ENCODE data around the gene EMCN.
"Not testable (repeated sequence)": the region's sequence is repeated elsewhere in the genome, so short reads cannot be mapped to it uniquely, and the experiment has no call there.

EMCN gene

GRCh38 chr4:100428051-100428450 lies 89.8 kb downstream of the EMCN start:
- Histone ChIP-seq H3K9ac (ENCODE audit: low read length) (no peak overlapping the region), H3K27me3 (ENCODE audit: control insufficient read depth in 1 of 2, insufficient read depth in 2 of 2, low read length in 2 of 2) (no peaks in the 10 kb centered on the region), H3K27ac (ENCODE audit: low read depth, low read length) (no peak overlapping the region), H3K9me3 (ENCODE audit: low read length) (no peaks in the 10 kb centered on the region), H3K36me3 (ENCODE audit: insufficient read depth, low read length) (no peaks in the 10 kb centered on the region), H3K4me3 (ENCODE audit: low read depth in 1 of 2, low read length in 2 of 2) (no peak overlapping the region), H3K4me1 (ENCODE audit: insufficient read depth, low read length) (no peaks in the 10 kb centered on the region)

- H3K36me3 ChIP-seq (ENCODE audit: insufficient read depth, low read length) = no peaks in the 10 kb centered on the region
- no peak overlapping the region for H3K4me3 ChIP-seq (ENCODE audit: low read depth in 1 of 2, low read length in 2 of 2)
- no peaks in the 10 kb centered on the region for H3K4me1 ChIP-seq (ENCODE audit: insufficient read depth, low read length)
- no peak overlapping the region for H3K9ac ChIP-seq (ENCODE audit: low read length)
- H3K27me3 ChIP-seq (ENCODE audit: control insufficient read depth in 1 of 2, insufficient read depth in 2 of 2, low read length in 2 of 2) = no peaks in the 10 kb centered on the region
- H3K27ac ChIP-seq (ENCODE audit: low read depth, low read length) = no peak overlapping the region
- H3K9me3 ChIP-seq (ENCODE audit: low read length) = no peaks in the 10 kb centered on the region
Measured at GRCh38 chr4:100424376-100424775, 93.4 kb downstream of the EMCN start.

GRCh38 chr4:100422894-100423293 lies 94.9 kb downstream of the EMCN start:
- Histone ChIP-seq H3K4me3 (ENCODE audit: low read depth in 1 of 2, low read length in 2 of 2) (no peak overlapping the region), H3K36me3 (ENCODE audit: insufficient read depth, low read length) (no peaks in the 10 kb centered on the region), H3K27ac (ENCODE audit: low read depth, low read length) (no peak overlapping the region), H3K9me3 (ENCODE audit: low read length) (no peaks in the 10 kb centered on the region), H3K9ac (ENCODE audit: low read length) (no peak overlapping the region), H3K4me1 (ENCODE audit: insufficient read depth, low read length) (no peaks in the 10 kb centered on the region), H3K27me3 (ENCODE audit: control insufficient read depth in 1 of 2, insufficient read depth in 2 of 2, low read length in 2 of 2) (no peaks in the 10 kb centered on the region)

- H3K9me3 ChIP-seq (ENCODE audit: low read length) = no peaks in the 10 kb centered on the region
- H3K4me3 ChIP-seq (ENCODE audit: low read depth in 1 of 2, low read length in 2 of 2) = no peak overlapping the region
- H3K36me3 ChIP-seq (ENCODE audit: insufficient read depth, low read length) = no peaks in the 10 kb centered on the region
- no peak overlapping the region for H3K9ac ChIP-seq (ENCODE audit: low read length)
- no peak overlapping the region for H3K27ac ChIP-seq (ENCODE audit: low read depth, low read length)
- H3K4me1 ChIP-seq (ENCODE audit: insufficient read depth, low read length) = no peaks in the 10 kb centered on the region
- no peaks in the 10 kb centered on the region for H3K27me3 ChIP-seq (ENCODE audit: control insufficient read depth in 1 of 2, insufficient read depth in 2 of 2, low read length in 2 of 2)
Measured at GRCh38 chr4:100421361-100421978, 96.4 kb downstream of the EMCN start.

DNA sequence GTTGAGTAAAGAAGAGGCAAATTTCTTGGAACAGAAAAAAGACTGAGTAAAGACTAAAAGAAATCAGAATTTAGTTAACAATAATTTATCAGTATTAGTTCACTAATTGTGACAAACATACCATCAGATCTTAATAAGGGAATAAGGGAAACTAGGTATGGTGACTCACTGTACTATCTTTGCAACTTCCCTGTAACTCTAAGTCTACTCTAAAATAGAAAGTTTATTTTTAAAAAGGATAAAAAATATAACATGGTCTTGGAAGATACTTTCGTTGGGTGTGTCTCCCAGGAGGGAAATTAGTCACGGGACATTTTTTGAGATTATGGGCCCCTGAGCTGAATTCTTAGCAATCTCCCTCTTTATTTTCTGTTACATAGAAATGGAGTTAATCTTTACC lies 97.3 kb downstream of the EMCN start:
- no peaks in the 10 kb centered on the region for H3K36me3 ChIP-seq (ENCODE audit: insufficient read depth, low read length)
- H3K4me1 ChIP-seq (ENCODE audit: insufficient read depth, low read length) = no peaks in the 10 kb centered on the region
- no peak overlapping the region for H3K9ac ChIP-seq (ENCODE audit: low read length)
- H3K27me3 ChIP-seq (ENCODE audit: control insufficient read depth in 1 of 2, insufficient read depth in 2 of 2, low read length in 2 of 2) = no peaks in the 10 kb centered on the region
- no peak overlapping the region for H3K27ac ChIP-seq (ENCODE audit: low read depth, low read length)
- H3K9me3 ChIP-seq (ENCODE audit: low read length) = no peaks in the 10 kb centered on the region
- H3K4me3 ChIP-seq (ENCODE audit: low read depth in 1 of 2, low read length in 2 of 2) = no peak overlapping the region

- Histone ChIP-seq H3K4me1 (ENCODE audit: insufficient read depth, low read length) (no peaks in the 10 kb centered on the region), H3K27me3 (ENCODE audit: control insufficient read depth in 1 of 2, insufficient read depth in 2 of 2, low read length in 2 of 2) (no peaks in the 10 kb centered on the region), H3K9me3 (ENCODE audit: low read length) (no peaks in the 10 kb centered on the region), H3K4me3 (ENCODE audit: low read depth in 1 of 2, low read length in 2 of 2) (no peak overlapping the region), H3K36me3 (ENCODE audit: insufficient read depth, low read length) (no peaks in the 10 kb centered on the region), H3K9ac (ENCODE audit: low read length) (no peak overlapping the region), H3K27ac (ENCODE audit: low read depth, low read length) (no peak overlapping the region)
Measured at GRCh38 chr4:100417565-100417964, 100.3 kb downstream of the EMCN start.

DNA sequence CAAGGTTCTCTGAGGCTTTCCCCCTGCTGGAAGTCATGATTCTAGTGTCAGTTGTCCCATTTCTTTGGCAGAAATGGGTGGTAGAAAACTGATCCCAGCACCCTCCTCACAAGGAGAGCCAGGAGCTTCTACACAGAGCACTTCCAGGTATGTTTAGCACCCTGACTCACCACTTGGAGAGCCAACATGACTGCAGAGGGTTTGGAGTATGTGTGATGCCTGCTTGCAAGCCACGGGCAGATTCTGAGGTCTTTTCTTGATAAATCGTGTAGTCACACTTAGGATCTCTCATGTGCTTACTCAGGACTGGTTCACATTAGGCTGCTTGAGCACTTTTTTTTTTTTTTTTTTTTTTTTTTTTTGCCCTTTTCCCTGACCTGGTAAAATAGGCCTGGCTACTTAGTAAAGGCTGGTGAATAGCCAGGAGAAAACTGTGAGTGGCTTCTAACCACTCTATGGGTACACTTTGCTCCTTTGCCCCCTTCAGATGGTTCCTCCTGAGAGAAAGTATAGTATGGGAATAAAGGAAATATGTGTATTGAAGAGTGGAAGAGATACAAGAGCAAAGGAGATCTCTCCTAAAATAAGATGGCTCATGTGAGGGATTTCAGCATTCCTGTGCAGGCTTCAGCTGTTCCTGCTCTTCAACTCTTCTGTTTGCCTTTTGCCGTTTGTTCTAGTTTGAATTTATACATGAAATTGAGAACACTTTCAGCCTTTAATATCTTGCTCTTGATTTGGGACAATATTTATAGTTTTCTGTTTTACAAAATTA lies 103.6 kb downstream of the EMCN start:
- H3K27ac ChIP-seq (ENCODE audit: low read depth, low read length) = no peak overlapping the region
- no peaks in the 10 kb centered on the region for H3K36me3 ChIP-seq (ENCODE audit: insufficient read depth, low read length)
- no peak overlapping the region for H3K9ac ChIP-seq (ENCODE audit: low read length)
- H3K4me3 ChIP-seq (ENCODE audit: low read depth in 1 of 2, low read length in 2 of 2) = no peak overlapping the region
- no peaks in the 10 kb centered on the region for H3K4me1 ChIP-seq (ENCODE audit: insufficient read depth, low read length)
- no peaks in the 10 kb centered on the region for H3K27me3 ChIP-seq (ENCODE audit: control insufficient read depth in 1 of 2, insufficient read depth in 2 of 2, low read length in 2 of 2)
- H3K9me3 ChIP-seq (ENCODE audit: low read length) = no peaks in the 10 kb centered on the region

- H3K36me3 ChIP-seq (ENCODE audit: insufficient read depth, low read length) = no peaks in the 10 kb centered on the region
- H3K9me3 ChIP-seq (ENCODE audit: low read length) = no peaks in the 10 kb centered on the region
- H3K27me3 ChIP-seq (ENCODE audit: control insufficient read depth in 1 of 2, insufficient read depth in 2 of 2, low read length in 2 of 2) = no peaks in the 10 kb centered on the region
- H3K9ac ChIP-seq (ENCODE audit: low read length) = no peak overlapping the region
- no peak overlapping the region for H3K27ac ChIP-seq (ENCODE audit: low read depth, low read length)
- H3K4me3 ChIP-seq (ENCODE audit: low read depth in 1 of 2, low read length in 2 of 2) = no peak overlapping the region
- no peaks in the 10 kb centered on the region for H3K4me1 ChIP-seq (ENCODE audit: insufficient read depth, low read length)
Measured at GRCh38 chr4:100391863-100392262, 126.0 kb downstream of the EMCN start.

- Histone ChIP-seq H3K36me3 (ENCODE audit: insufficient read depth, low read length) (no peaks in the 10 kb centered on the region), H3K27ac (ENCODE audit: low read depth, low read length) (no peak overlapping the region), H3K4me1 (ENCODE audit: insufficient read depth, low read length) (no peaks in the 10 kb centered on the region), H3K9me3 (ENCODE audit: low read length) (no peaks in the 10 kb centered on the region), H3K27me3 (ENCODE audit: control insufficient read depth in 1 of 2, insufficient read depth in 2 of 2, low read length in 2 of 2) (no peaks in the 10 kb centered on the region), H3K4me3 (ENCODE audit: low read depth in 1 of 2, low read length in 2 of 2) (no peak overlapping the region), H3K9ac (ENCODE audit: low read length) (no peak overlapping the region)
Measured at GRCh38 chr4:100391086-100391485, 126.7 kb downstream of the EMCN start.

- no peaks in the 10 kb centered on the region for H3K36me3 ChIP-seq (ENCODE audit: insufficient read depth, low read length)
- no peaks in the 10 kb centered on the region for H3K27me3 ChIP-seq (ENCODE audit: control insufficient read depth in 1 of 2, insufficient read depth in 2 of 2, low read length in 2 of 2)
- H3K9ac ChIP-seq (ENCODE audit: low read length) = no peak overlapping the region
- H3K9me3 ChIP-seq (ENCODE audit: low read length) = no peaks in the 10 kb centered on the region
- no peaks in the 10 kb centered on the region for H3K4me1 ChIP-seq (ENCODE audit: insufficient read depth, low read length)
- H3K27ac ChIP-seq (ENCODE audit: low read depth, low read length) = no peak overlapping the region
- no peak overlapping the region for H3K4me3 ChIP-seq (ENCODE audit: low read depth in 1 of 2, low read length in 2 of 2)
Measured at GRCh38 chr4:100386270-100386669, 131.6 kb downstream of the EMCN start.

GRCh38 chr4:100380401-100380800 lies 137.4 kb downstream of the EMCN start:
- H3K9ac ChIP-seq (ENCODE audit: low read length); H3K27me3 ChIP-seq (ENCODE audit: control insufficient read depth in 1 of 2, insufficient read depth in 2 of 2, low read length in 2 of 2); H3K36me3 ChIP-seq (ENCODE audit: insufficient read depth, low read length); H3K4me3 ChIP-seq (ENCODE audit: low read depth in 1 of 2, low read length in 2 of 2); H3K4me1 ChIP-seq (ENCODE audit: insufficient read depth, low read length); H3K9me3 ChIP-seq (ENCODE audit: low read length); H3K27ac ChIP-seq (ENCODE audit: low read depth, low read length): not testable (repeated sequence)

GRCh38 chr4:100379583-100380105 lies 138.2 kb downstream of the EMCN start:
- Histone ChIP-seq H3K27me3 (ENCODE audit: control insufficient read depth in 1 of 2, insufficient read depth in 2 of 2, low read length in 2 of 2) (no peaks in the 10 kb centered on the region), H3K4me1 (ENCODE audit: insufficient read depth, low read length) (no peaks in the 10 kb centered on the region), H3K27ac (ENCODE audit: low read depth, low read length) (no peak overlapping the region), H3K36me3 (ENCODE audit: insufficient read depth, low read length) (no peaks in the 10 kb centered on the region), H3K9me3 (ENCODE audit: low read length) (no peaks in the 10 kb centered on the region), H3K9ac (ENCODE audit: low read length) (no peak overlapping the region), H3K4me3 (ENCODE audit: low read depth in 1 of 2, low read length in 2 of 2) (no peak overlapping the region)
